ENCODE results near the gene CSNK1D. TPM values are rescaled to one million over a fixed set of nuclear protein-coding genes. Genes with fewer than 3 reads are reported as not detected.

The CSNK1D gene
- total RNA-seq, 3 donors from 2014 or later = 177 to 221 (median 189) TPM

DNA sequence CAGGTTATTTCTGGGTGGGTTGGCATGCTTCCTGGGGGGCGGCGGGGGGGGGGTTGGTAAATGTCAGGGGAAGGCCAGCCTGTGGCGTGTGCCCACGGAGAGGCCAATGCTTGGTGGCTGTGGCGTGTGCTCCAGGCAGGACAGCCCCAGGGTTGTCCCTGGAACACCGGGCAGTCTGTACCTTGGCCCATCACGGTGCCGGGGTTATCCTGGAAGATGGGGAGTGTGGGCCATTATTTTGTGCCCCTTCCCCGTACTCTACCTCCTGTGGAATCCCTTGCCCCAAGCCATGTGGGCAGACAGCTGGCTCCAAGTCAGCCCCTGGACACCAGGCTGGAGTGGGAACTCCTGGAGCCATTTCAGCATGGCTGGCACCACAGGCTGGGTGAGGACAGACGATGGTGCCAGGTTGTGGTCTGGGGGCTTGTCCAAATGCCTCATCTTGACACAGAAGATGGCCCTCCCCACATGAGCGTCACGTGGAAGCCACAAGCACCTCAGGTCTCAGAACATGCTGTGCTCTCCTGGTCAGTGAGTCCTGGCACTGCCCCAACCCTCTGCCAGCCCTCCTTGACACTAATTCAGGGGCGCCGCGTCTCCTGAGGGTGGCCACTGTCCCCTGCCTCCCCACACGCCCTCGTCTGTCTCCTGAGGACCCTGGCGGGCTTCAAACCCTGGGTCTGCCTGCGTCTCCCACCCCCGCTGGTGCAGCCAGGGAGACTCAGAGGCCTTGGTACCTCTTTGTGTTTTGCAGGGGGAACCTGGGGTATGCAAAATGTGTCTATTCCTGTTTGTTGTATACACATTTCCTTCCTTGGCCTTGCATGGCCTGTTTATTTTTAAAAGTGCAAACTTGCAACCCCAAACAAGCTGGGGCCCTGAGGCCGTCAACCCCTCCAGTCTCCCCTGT is 40.4 kb downstream of the CSNK1D start:
- Histone ChIP-seq H3K4me3 (no peak overlapping the region), H3K9me3 (no peaks in the 10 kb centered on the region), H3K4me1 (ENCODE audit: low read depth) (peaks cover 56% of the 10 kb centered on the region), H3K36me3 (ENCODE audit: low read depth) (no peaks in the 10 kb centered on the region)
- DNase-seq = peak in 1 of 3 donors; percentile 43
- intact Hi-C loops (cut with DNase I, micrococcal nuclease) = loop anchor here in 1 of 2 donors (10.0 kb wide), 1 partner anchor 92 kb away; no protein-coding TSS in a partner anchor
- no peak for TF ChIP-seq CTCF (IDR thresholded peaks at IDR 0.05)
- no peak for ATAC-seq

DNA sequence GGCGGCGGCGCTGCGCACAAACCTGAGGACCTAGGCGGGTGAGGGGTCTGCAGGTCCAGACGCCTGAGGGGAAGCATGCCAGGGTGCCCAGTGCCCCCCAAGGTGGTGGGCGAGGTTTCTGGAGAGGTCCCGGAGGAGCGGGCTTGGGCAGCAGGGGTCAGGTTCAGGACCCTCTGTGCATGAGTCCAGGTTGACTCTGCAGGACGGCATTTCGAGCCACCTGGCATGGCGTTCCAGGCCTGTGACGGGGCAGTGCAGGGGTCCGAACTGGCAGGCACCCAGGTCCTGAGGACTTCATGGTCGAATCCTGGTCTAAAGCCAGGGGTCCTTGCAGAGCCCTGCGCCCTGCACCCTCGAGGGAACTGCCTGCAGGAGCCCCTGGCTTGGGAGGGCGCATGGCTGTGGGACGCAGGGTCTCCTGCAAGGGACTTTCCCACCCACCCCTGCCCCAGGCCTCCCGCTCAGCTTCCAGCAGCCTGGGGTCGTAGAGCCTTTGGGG is 41.1 kb downstream of the CSNK1D start:
- no peak for DNase-seq
- intact Hi-C loops (cut with DNase I, micrococcal nuclease) = loop anchor here in 1 of 2 donors (10.0 kb wide), 1 partner anchor 92 kb away; no protein-coding TSS in a partner anchor

DNA sequence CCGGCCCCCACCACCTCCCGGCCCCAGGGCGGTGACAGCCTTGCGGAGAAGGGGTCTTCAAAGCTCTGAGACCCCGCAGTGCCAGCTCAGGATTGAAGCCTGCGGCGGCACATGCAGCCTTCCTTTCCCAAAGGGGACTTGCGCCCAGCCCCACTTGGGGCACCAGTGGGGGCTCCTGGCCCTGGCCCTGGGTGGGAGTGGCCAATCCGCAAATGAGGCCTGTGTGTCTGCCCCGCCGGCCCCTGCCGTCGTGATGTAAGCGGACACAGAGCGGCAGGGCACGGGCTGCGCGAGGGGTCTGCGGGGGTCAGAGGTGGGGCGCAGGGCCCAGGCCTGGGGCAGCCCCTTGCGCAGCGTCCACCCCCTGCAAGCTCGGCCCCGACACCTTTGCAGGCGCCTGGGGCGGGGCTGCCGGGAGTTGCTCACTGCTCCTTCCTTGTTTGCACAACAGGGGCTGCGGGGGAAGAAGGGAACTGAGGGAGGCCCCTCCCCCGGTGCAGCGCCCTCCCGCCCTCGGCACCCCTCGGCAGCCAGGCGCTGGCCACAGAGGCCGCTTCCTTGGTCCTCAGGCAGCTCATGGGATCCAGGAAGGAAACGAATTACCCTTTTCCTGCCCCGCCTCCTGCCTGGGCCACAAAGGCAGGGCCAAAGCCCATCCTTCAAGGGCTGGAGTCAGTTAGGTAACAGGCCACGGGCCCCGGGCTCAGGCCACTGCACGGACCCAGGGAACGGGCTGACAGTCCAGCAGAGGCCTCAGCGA is 41.8 kb downstream of the CSNK1D start:
- intact Hi-C loops (cut with DNase I, micrococcal nuclease) = loop anchor here in 1 of 2 donors (10.0 kb wide), 1 partner anchor 93 kb away; no protein-coding TSS in a partner anchor
- H3K36me3 ChIP-seq (ENCODE audit: low read depth) = no peaks in the 10 kb centered on the region
- no peak for TF ChIP-seq CTCF (IDR thresholded peaks at IDR 0.05)
- peak; percentile 81 to 92 (median 87) for DNase-seq
- H3K4me3 ChIP-seq = peak overlapping the region; percentile 14
- peak; percentile 46 for ATAC-seq
- peaks cover 58% of the 10 kb centered on the region for H3K4me1 ChIP-seq (ENCODE audit: low read depth)
- H3K9me3 ChIP-seq = no peaks in the 10 kb centered on the region

More for the DNA sequence above, 41.1 kb downstream of the CSNK1D start:
- no peak for ATAC-seq
- H3K36me3 ChIP-seq (ENCODE audit: low read depth) = no peaks in the 10 kb centered on the region
- no peaks in the 10 kb centered on the region for H3K9me3 ChIP-seq
- H3K4me1 ChIP-seq (ENCODE audit: low read depth) = peaks cover 58% of the 10 kb centered on the region
- no peak overlapping the region for H3K4me3 ChIP-seq
- TF ChIP-seq CTCF (IDR thresholded peaks at IDR 0.05) = no peak

GRCh38 chr17:82231312-82231561 is 42.3 kb downstream of the CSNK1D start:
- H3K4me3 ChIP-seq = peak overlapping the region; percentile 14
- H3K9me3 ChIP-seq = no peaks in the 10 kb centered on the region
- peak; percentile 29 for ATAC-seq
- peaks cover 54% of the 10 kb centered on the region for H3K4me1 ChIP-seq (ENCODE audit: low read depth)
- DNase-seq = no peak
- intact Hi-C loops (cut with DNase I, micrococcal nuclease) = loop anchor here in 1 of 2 donors (10.0 kb wide), 1 partner anchor 94 kb away; no protein-coding TSS in a partner anchor
- TF ChIP-seq CTCF (IDR thresholded peaks at IDR 0.05) = no peak
- H3K36me3 ChIP-seq (ENCODE audit: low read depth) = no peaks in the 10 kb centered on the region

- Histone ChIP-seq H3K36me3 (ENCODE audit: low read depth) (no peaks in the 10 kb centered on the region), H3K4me3 (peak overlapping the region; percentile 14), H3K4me1 (ENCODE audit: low read depth) (peaks cover 49% of the 10 kb centered on the region), H3K9me3 (no peaks in the 10 kb centered on the region)
- ATAC-seq (peak; percentile 70), DNase-seq (peak; percentile 93 to 94 (median 94))
- TF ChIP-seq CTCF (IDR thresholded peaks at IDR 0.05) = peak; percentile 48
- intact Hi-C loops (cut with DNase I, micrococcal nuclease) = loop anchor here in 1 of 2 donors (10.0 kb wide), 1 partner anchor 94 kb away; no protein-coding TSS in a partner anchor
Measured at GRCh38 chr17:82230609-82231311, 42.7 kb downstream of the CSNK1D start.

Data from mucosa of descending colon (tissue), 3 donors.